GM21423 (cell line): ENCODE data around the gene CERK.
"Not testable (repeated sequence)": the region's sequence is repeated elsewhere in the genome, so short reads cannot be mapped to it uniquely, and the experiment has no call there.

ENCODE experiments used
- ATAC-seq: cut with Tn5 transposase; IDR thresholded peaks from one replicate; pipeline ENCODE4 v1.9.1; 2021; ENCODE audit warnings: mild to moderate bottlenecking, moderate library complexity; ENCODE audit not compliant: unreplicated experiment

The CERK gene

DNA sequence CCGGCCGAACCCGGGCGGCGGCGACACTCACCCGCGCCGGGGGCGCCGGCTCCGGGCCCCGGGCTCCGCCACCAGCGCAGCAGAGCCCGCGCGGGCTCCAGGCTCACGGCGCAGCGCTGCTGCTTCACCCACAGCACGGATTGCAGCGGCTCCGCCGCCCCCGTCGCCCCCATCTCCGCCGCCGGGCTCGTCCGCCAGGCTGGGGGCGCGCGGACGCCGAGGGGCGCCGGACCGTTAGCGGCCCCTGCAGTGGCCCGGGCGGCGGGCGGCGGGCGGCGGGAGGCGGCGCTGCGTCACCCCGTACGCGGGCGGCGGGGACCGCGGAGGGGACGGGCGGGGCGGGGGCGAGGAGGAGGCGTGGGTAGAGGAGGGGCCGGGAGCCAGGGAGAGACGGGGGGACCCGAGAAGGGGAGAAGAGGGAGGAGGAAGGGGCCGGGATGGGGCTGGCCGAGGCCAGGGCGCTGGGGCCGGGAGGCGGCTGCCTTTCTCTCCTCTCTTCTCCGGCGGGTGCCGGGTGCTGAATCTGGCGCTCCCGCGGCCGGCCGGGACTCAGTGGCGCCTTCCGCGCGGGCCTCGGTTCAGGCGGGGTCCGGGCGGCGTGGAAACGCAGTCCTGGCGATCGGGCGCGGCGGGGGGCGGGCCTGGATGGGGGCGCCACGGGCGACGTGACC lies at the start of gene CERK:
Gene CERK, minus strand, starts transcription at position 277 of the 671 bp plus-strand sequence. Its CDS starts 104 bp downstream, at position 173.
- ATAC-seq = peak; percentile 36

DNA sequence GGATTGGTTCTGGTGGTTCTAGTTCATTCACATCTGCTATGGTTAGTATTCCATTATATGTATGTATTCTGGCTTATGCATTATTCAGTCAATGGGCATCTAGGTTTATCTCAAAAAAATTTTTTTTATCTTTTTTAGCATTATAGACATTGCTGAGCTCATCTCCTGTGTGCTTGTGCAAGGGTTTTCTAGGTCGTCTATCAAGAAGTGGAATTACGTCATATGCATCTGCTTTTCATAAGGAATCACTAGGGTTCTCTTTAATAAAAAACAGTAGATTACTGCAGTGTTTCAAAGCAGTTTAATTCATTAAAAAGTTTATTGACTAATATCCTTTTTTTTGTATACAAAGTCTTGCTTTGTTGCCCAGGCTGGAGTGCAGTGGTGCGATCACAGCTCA lies 45.7 kb upstream of the CERK start:
- ATAC-seq = no peak

- ATAC-seq = not testable (repeated sequence)
Observed at GRCh38 chr22:46782200-46782599, 44.1 kb upstream of the CERK start.

- no peak for ATAC-seq
Observed at GRCh38 chr22:46781291-46781690, 43.2 kb upstream of the CERK start.

GRCh38 chr22:46780453-46780852 lies 42.4 kb upstream of the CERK start:
- no peak for ATAC-seq

GRCh38 chr22:46779651-46780050 lies 41.6 kb upstream of the CERK start:
- ATAC-seq = no peak

DNA sequence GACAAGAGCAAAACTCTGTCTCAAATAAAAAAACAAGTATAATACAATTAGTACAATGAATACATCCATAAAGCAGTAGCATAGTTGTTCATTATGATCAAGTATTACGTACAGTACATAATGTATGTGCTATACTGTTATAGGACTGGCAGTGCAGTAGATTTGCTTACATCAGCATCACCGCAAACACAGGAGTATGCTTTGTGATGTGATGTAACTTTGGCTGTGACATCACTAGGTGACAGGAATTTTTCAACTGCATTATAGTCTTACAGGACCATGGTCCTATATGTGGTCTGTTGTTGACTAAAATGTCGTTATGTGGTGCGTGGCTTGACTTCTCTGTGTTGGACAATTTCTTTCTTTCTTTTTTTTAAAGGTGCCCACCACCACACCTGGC lies 41.0 kb upstream of the CERK start:
- ATAC-seq = no peak

DNA sequence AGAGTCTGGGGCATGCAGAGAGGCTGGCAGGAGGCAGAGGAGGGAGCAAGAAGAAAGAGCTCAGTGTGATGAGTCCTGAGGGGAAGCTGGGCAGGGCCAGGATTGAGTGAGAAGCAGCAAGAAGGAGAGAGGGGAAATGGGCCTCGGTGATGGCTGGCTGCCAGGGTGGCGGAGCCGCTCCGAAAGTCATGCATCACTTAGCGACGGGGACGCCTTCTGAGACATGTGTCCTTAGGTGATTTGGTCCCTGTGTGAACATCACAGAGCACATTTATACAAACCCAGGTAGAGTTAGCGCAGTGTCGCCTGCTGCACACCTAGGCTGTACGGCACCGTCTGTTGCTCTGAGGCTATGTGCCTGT lies 39.5 kb upstream of the CERK start:
- ATAC-seq = no peak

- no peak for ATAC-seq
Observed at GRCh38 chr22:46776876-46777608, 39.0 kb upstream of the CERK start.

GRCh38 chr22:46775850-46776826 lies 38.1 kb upstream of the CERK start:
- no peak for ATAC-seq

DNA sequence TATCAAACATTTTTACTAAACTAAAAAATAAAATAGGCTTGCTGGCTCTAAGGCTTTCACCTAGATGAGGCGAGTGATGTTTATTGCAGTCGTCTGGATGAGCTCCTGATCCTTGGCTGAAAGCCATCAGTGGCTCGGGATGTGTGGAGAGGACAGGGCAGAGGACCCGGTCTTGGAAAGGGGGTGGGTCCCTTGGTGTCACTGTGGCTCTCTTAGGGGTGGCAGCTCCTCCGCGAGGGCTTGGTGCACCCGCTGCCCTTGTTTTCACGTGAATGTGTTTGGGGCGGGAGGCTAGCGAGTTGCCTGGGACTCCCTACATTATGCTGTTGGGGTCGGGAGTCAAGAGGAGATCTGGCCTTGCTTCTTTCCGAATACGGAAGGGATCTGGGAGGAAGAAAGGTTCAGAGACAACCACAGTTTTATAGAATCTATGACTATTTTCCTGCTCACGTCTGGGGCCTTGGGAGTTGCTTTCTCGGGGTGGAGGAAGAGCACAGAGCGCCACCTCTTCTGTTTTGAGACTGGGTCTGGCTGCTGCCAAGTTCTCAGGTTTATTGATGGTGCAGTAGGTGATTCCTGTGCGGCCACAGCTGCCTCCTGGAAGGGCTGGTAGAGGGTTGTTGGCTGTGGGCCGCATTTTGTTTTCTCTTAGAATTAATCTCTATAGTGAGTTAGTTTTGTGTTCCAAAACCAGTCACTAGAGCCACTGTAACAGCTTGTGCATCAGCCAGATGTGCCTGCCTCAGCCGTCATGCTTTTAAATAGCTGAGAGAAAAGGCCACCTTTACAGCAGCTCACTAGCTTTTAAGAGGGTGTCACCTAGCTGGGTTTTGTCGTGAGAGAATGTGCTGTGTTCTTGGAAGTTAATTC lies 37.2 kb upstream of the CERK start:
- ATAC-seq = no peak

DNA sequence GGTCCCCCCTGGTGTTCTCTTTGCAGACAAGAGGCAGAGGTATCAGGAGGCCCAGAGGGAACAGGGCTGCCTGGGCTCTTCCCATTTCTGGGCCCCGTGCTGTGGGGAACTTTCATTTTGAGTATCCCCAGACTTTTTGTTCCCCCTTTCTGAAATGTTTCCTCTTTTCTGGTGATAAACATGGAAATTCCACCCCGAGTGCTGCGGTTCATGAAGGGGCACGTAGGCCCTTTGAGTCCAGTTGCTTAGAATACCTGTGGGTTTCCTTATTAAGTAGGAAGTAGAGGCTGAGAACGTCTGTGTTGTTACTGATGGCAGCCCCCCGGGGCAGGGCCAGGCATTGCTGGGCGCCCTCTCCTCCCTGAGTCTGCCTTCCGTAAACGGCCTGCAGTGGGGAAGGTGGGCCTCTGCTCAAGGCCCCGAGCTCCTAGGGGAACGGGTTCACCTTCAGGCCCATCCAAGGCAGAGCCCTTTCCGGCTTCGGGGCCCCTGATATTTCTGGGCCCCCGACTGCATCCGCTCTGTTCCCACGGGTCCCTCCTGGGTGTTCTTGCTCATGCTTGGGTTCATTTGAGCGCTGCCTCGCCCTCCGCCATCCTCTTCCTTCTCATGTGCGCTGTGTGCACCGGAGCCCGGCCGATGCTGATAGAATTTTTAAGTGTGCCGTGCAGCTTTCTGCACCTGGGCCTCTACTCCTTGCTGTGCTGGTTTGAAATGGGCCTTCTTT lies 36.4 kb upstream of the CERK start:
- ATAC-seq = peak; percentile 43

GRCh38 chr22:46773076-46773475 lies 35.0 kb upstream of the CERK start:
- no peak for ATAC-seq

DNA sequence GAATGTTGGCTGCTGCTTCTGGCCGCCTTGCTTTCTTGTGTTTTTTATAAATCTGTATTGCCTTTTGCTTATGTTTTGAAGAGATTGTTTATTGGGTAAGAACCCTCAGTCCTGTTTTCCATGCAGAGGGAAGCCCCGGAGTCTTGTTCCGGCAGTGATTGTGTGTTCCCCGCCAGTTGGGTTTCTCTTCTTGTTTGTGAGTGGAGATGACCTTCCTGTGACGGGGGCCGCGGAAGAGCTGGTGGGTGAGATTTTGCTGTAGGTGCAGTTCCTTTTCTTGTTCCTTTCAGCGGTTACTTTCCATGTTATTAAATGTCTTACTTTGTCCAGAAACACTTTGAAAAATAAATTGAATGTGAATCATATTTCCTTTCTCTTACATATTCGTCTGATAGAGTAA lies 32.7 kb upstream of the CERK start:
- ATAC-seq = no peak

DNA sequence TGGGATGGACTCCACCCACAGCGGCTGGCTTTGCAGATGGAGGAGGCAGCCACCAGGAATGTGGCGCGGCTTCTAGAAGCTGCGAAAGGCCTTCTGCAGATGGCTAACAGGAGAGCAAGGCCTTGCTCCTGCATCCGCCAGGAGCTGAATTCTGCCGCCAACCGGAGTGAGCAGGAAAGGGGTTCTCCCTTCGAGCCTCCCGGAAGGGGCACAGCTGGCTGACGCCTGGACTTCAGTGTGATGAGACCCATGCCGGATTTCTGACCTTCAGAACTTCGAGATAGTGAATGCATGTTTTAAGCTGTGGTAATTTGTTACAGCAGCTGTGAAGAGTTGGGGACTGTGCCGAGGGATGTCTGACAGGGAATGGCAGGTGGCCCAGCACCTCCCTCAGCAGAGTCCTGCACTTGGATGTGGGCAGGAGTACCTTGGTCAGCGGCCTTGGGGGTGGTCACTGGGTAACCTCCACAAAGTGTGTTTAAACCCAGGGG lies 32.1 kb upstream of the CERK start:
- ATAC-seq = no peak

DNA sequence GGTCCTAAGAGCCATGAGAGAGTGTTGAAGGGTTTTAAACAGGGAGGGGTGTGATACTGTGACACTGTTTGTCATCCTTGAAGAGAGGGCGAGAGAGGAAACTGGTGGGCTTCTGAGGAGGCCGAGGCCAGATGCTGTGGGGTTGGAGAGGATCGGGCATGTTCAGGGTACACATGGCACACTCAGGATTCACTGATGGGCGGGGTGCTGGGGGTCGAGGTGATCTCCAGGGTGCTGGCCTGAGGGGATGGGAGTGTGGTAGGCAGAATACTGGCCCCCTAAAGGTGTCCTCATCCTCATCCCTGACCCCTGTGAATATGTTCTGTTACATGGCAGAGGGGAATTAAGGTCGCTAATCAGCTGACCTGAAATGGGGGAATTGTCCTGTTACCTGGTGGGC lies 31.7 kb upstream of the CERK start:
- no peak for ATAC-seq

GRCh38 chr22:46769191-46769675 lies 31.2 kb upstream of the CERK start:
- no peak for ATAC-seq

DNA sequence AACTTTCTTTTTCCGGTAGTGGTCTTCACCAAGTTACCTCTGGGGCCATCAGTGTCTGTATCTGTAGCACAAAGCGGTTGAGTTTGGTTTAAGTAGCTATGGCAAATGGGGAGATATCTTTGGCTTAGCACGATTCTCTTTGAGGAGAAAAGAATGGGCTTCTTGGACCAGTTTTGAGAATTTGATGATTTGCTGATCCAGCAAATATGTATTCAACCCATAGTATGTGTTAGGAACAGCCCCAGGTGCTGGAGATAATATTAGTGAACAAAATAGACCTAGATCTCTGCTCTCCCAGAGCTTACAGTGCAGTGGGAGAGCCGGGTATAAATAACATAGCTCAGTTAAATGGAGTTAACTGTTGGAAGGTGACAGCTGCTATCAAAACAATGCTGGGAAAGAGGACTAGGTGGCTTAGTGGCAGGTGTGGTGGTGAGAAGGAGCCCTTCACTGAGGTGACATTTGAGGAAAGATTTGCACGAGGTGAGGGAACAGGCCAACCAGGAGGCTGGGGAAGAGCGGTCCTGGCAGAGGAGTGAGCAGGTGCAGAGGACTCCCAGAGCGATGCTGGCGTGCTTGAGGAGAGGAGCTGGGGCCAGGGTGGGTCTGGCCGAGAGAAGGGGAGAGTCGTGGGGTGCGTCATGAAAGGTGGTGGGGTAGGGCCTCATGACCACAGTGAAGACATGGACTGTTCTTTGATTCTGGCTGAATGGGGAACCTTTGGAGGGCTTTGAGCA lies 29.4 kb upstream of the CERK start:
- ATAC-seq = no peak

- ATAC-seq = no peak
Observed at GRCh38 chr22:46766611-46767010, 28.6 kb upstream of the CERK start.
